HepG2 (cell line): ENCODE data around the gene SPNS2. TPM values are rescaled to one million over a fixed set of nuclear protein-coding genes. Genes with fewer than 3 reads are reported as not detected.

Source experiments
- GATA4 ChIP-seq: sonication (generic); IDR thresholded peaks from 2 replicates; pipeline ENCODE4 v1.6.1; 2016; ENCODE audit warnings: antibody characterized with exemption, low read depth, borderline replicate concordance
- KLF13 ChIP-seq: sonication (generic); formaldehyde crosslinking; IDR thresholded peaks from 2 replicates; pipeline ENCODE4 v1.4.0; 2020; ENCODE audit warnings: mild to moderate bottlenecking, missing genetic modification reagents
- MAFG ChIP-seq: sonication (generic); formaldehyde crosslinking; IDR thresholded peaks from 2 replicates; pipeline ENCODE4 v1.5.1; 2020; ENCODE audit warnings: mild to moderate bottlenecking, missing genetic modification reagents
- MAFK ChIP-seq, 2 experiments: IDR thresholded peaks in 1 of 2; conservative IDR thresholded peaks in 1 of 2; 2 replicates each; pipeline ENCODE4 v1.6.1; 2011; ENCODE audit warnings: improper control_type of control experiment in 2 of 2, low read length in 2 of 2
- NFAT5 ChIP-seq: sonication (generic); formaldehyde crosslinking; IDR thresholded peaks from 2 replicates; pipeline ENCODE4 v1.4.0; 2020; ENCODE audit warnings: missing genetic modification reagents
- SIX4 ChIP-seq: sonication (generic); formaldehyde crosslinking; IDR thresholded peaks from 2 replicates; pipeline ENCODE4 v1.4.0; 2020; ENCODE audit warnings: missing genetic modification reagents
- SSRP1 ChIP-seq: IDR thresholded peaks from 2 replicates; pipeline ENCODE4 v1.6.1; 2016; ENCODE audit warnings: control low read depth
- TAF15 ChIP-seq: fragments of 200-400 bp; formaldehyde crosslinking; IDR thresholded peaks from one replicate; pipeline ENCODE4 v1.6.1; 2018; ENCODE audit warnings: mild to moderate bottlenecking, low read depth, low read length; ENCODE audit not compliant: poor library complexity, severe bottlenecking
- TEF ChIP-seq: sonication (generic); formaldehyde crosslinking; IDR thresholded peaks from 2 replicates; pipeline ENCODE4 v1.5.0; 2020; ENCODE audit warnings: missing genetic modification reagents
- ZFP36 ChIP-seq: fragments of 150-350 bp; IDR thresholded peaks from 2 replicates; pipeline ENCODE4 v1.6.1; 2018; ENCODE audit warnings: borderline replicate concordance, low read length, low read depth; ENCODE audit not compliant: partially characterized antibody
- ZFP41 ChIP-seq: sonication (generic); formaldehyde crosslinking; IDR thresholded peaks from 2 replicates; pipeline ENCODE4 v1.4.0; 2020; ENCODE audit warnings: mild to moderate bottlenecking, missing genetic modification reagents, borderline replicate concordance
- ZNF121 ChIP-seq: sonication (generic); formaldehyde crosslinking; IDR thresholded peaks from 2 replicates; pipeline ENCODE4 v1.5.0; 2020; ENCODE audit warnings: mild to moderate bottlenecking, missing genetic modification reagents
- ZNF660 ChIP-seq: sonication (generic); formaldehyde crosslinking; IDR thresholded peaks from 2 replicates; pipeline ENCODE4 v1.5.1; 2020; ENCODE audit warnings: mild to moderate bottlenecking, low read depth, missing genetic modification reagents, borderline replicate concordance
- ZNF720 ChIP-seq: sonication (generic); formaldehyde crosslinking; IDR thresholded peaks from 2 replicates; pipeline ENCODE4 v1.4.0; 2020; ENCODE audit warnings: missing genetic modification reagents
- ZNF766 ChIP-seq: sonication (generic); formaldehyde crosslinking; IDR thresholded peaks from 2 replicates; pipeline ENCODE4 v1.5.0; 2020; ENCODE audit warnings: missing genetic modification reagents, borderline replicate concordance
- ZNF776 ChIP-seq: sonication (generic); formaldehyde crosslinking; IDR thresholded peaks from 2 replicates; pipeline ENCODE4 v1.4.0; 2020; ENCODE audit warnings: mild to moderate bottlenecking, missing genetic modification reagents
- ZNF780A ChIP-seq: sonication (generic); formaldehyde crosslinking; IDR thresholded peaks from 2 replicates; pipeline ENCODE4 v1.8.0; 2022; ENCODE audit warnings: mild to moderate bottlenecking, missing genetic modification reagents, moderate library complexity
- polyA plus RNA-seq, 8 experiments: library from polyadenylated mRNA; depleted of rRNA in 3 of 8; stranded (reverse) in 7 of 8; unstranded in 1 of 8; fragments of >200 nt; fragmentation: Illumina TruSeq in 4 of 8; extraction: Trizol in 4 of 8; gene quantifications; 2 replicates each; pipeline versions ENCODE4 v1.2.1 to v1.2.3, GENCODE V29; 2011 to 2016; ENCODE audit warnings: low read depth in 4 of 8, missing spikeins in 1 of 8, mixed read lengths in 1 of 8; ENCODE audit not compliant: insufficient read depth in 1 of 8
- total RNA-seq, 5 experiments: library from RNA; depleted of rRNA; stranded (reverse); fragments of >200 nt; fragmentation: Illumina TruSeq; extraction: Trizol; gene quantifications; 2 replicates each; pipeline ENCODE4 v1.2.3, GENCODE V29; 2016; ENCODE audit warnings: low read depth in 1 of 5
- TF ChIP-seq, protein P1 (sequence below): sonication (generic); formaldehyde crosslinking; IDR thresholded peaks from 2 replicates; pipeline ENCODE4 v1.4.0; 2020; ENCODE audit warnings: missing genetic modification reagents
- TF ChIP-seq, protein P2 (sequence below): sonication (generic); formaldehyde crosslinking; conservative IDR thresholded peaks from 2 replicates; pipeline ENCODE4 v1.8.0; 2022; ENCODE audit warnings: mild to moderate bottlenecking, moderate library complexity, missing genetic modification reagents

Gene SPNS2
- total and polyA plus RNA-seq, 2 of the 13 experiments (the other 11 are each of a cell fraction or from before 2014, with no cell fraction given): 0.01 TPM; not detected in 1

- TF ChIP-seq GATA4: no peak
- TF ChIP-seq ZNF121: peak; percentile 24; the same call in 1 of the 2 replicates
- TF ChIP-seq ZNF776: 0 out of 2 replicates have a peak, but pooled peaks have one; percentile 25
- TF ChIP-seq TAF15: no peak
- no peak for TF ChIP-seq ZNF660 (CRISPR knock-in tag)
- TF ChIP-seq MAFG (CRISPR knock-in tag): no peak
- TF ChIP-seq ZFP41 (CRISPR knock-in tag): peak; percentile 72; the same call in 1 of the 2 replicates
- peak; percentile 88; the same call in 1 of the 2 replicates for TF ChIP-seq TEF (CRISPR knock-in tag)
- TF ChIP-seq ZFP36: no peak
- TF ChIP-seq KLF13: no peak
- peak; percentile 84; the same call in 1 of the 2 replicates for TF ChIP-seq NFAT5 (CRISPR knock-in tag)
- TF ChIP-seq SIX4 (CRISPR knock-in tag): 0 out of 2 replicates have a peak, but pooled peaks have one; percentile 68
- no peak for TF ChIP-seq SSRP1
- 0 out of 2 replicates have a peak, but pooled peaks have one; percentile 46 for TF ChIP-seq ZNF720 (CRISPR knock-in tag)
- TF ChIP-seq ZNF766 (CRISPR knock-in tag): peak; percentile 93; the same call in 1 of the 2 replicates
- TF ChIP-seq MAFK (conservative IDR thresholded peaks at IDR 0.05 in 1 of 2, IDR thresholded peaks at IDR 0.05 in 1 of 2; ENCODE audit: low read length in 2 of 2): no peak
- no peak for TF ChIP-seq ZNF780A (CRISPR knock-in tag)
- TF ChIP-seq, protein P1, sequence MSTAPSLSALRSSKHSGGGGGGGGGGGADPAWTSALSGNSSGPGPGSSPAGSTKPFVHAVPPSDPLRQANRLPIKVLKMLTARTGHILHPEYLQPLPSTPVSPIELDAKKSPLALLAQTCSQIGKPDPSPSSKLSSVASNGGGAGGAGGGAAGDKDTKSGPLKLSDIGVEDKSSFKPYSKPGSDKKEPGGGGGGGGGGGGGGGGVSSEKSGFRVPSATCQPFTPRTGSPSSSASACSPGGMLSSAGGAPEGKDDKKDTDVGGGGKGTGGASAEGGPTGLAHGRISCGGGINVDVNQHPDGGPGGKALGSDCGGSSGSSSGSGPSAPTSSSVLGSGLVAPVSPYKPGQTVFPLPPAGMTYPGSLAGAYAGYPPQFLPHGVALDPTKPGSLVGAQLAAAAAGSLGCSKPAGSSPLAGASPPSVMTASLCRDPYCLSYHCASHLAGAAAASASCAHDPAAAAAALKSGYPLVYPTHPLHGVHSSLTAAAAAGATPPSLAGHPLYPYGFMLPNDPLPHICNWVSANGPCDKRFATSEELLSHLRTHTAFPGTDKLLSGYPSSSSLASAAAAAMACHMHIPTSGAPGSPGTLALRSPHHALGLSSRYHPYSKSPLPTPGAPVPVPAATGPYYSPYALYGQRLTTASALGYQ: no peak
- TF ChIP-seq, protein P2, sequence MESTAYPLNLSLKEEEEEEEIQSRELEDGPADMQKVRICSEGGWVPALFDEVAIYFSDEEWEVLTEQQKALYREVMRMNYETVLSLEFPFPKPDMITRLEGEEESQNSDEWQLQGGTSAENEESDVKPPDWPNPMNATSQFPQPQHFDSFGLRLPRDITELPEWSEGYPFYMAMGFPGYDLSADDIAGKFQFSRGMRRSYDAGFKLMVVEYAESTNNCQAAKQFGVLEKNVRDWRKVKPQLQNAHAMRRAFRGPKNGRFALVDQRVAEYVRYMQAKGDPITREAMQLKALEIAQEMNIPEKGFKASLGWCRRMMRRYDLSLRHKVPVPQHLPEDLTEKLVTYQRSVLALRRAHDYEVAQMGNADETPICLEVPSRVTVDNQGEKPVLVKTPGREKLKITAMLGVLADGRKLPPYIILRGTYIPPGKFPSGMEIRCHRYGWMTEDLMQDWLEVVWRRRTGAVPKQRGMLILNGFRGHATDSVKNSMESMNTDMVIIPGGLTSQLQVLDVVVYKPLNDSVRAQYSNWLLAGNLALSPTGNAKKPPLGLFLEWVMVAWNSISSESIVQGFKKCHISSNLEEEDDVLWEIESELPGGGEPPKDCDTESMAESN (CRISPR knock-in tag): peak; percentile 84
These were observed 5.7 kb upstream of the SPNS2 start (continued) for GRCh38 chr17:4492721-4493561.
